ENCODE data around the gene SLC44A3.
A peak's percentile ranks its signal among the peaks of the same experiment; 100 is the strongest.

Gene SLC44A3

DNA sequence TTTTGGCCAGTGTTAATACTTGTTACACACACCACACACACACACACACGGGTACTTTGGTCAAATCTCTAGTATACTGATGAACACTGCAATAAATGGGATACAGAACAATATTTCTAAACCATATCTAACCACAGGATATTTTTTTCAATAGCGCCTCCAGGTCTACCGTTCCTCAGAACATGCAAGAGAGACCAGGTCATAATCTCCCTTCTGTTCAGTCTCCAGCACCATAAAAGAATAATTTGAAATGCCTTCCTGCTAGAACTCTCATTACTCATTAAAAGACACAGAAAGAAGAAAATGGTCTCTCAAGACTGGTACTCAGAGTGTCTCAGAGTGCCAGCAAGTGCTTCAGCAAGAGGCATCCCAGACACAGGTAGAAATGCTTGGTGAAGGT lies 11.5 kb upstream of the SLC44A3 start:
- H3K27ac ChIP-seq (ENCODE audit: low read depth, low read length), result no peak overlapping the region
- no peak overlapping the region for H3K4me3 ChIP-seq (ENCODE audit: low read depth in 1 of 5, low read length in 5 of 5)
- H3K27me3 ChIP-seq (ENCODE audit: control insufficient read depth in 5 of 5, insufficient read depth in 4 of 5, low read length in 5 of 5), result no peaks in the 10 kb centered on the region
- peaks cover 0 to 2% (median 0%) of the 10 kb centered on the region in 5 donors for H3K9me3 ChIP-seq (ENCODE audit: control insufficient read depth in 5 of 5, low read length in 5 of 5)
- peaks cover 0 to 9% (median 6%) of the 10 kb centered on the region in 5 donors for H3K4me1 ChIP-seq (ENCODE audit: control insufficient read depth in 5 of 5, insufficient read depth in 5 of 5, low read length in 5 of 5)
- no peaks in the 10 kb centered on the region for H3K36me3 ChIP-seq (ENCODE audit: control insufficient read depth in 5 of 5, insufficient read depth in 5 of 5, low read length in 5 of 5)
- no peak overlapping the region for H3K9ac ChIP-seq (ENCODE audit: low read length in 5 of 5)

DNA sequence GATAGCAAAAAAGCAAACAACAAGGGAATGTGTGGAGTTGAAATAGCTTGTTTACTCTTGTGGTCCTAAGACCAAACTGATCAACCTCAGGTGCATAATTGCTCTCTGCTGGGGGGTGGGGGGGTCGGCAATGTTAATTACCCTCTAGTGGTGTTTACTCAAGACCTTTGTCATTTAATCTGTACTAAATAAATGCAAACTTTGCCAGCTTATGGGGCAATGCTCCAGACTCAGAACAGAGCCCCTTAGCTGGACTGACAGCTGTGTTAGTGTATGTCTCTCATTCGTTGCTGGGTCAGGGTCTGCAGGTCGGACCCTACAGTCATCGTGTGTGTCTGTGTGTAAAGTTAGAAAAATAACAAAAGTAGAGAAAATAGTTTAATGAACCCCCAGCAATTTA lies 7.2 kb upstream of the SLC44A3 start:
- Histone ChIP-seq H3K27ac (ENCODE audit: low read depth, low read length) (no peak overlapping the region), H3K27me3 (ENCODE audit: control insufficient read depth in 5 of 5, insufficient read depth in 4 of 5, low read length in 5 of 5) (no peaks in the 10 kb centered on the region), H3K4me3 (ENCODE audit: low read depth in 1 of 5, low read length in 5 of 5) (no peak overlapping the region), H3K9me3 (ENCODE audit: control insufficient read depth in 5 of 5, low read length in 5 of 5) (peaks cover 0 to 7% (median 0%) of the 10 kb centered on the region in 5 donors), H3K4me1 (ENCODE audit: control insufficient read depth in 5 of 5, insufficient read depth in 5 of 5, low read length in 5 of 5) (no peaks in the 10 kb centered on the region), H3K9ac (ENCODE audit: low read length in 5 of 5) (no peak overlapping the region), H3K36me3 (ENCODE audit: control insufficient read depth in 5 of 5, insufficient read depth in 5 of 5, low read length in 5 of 5) (no peaks in the 10 kb centered on the region)

DNA sequence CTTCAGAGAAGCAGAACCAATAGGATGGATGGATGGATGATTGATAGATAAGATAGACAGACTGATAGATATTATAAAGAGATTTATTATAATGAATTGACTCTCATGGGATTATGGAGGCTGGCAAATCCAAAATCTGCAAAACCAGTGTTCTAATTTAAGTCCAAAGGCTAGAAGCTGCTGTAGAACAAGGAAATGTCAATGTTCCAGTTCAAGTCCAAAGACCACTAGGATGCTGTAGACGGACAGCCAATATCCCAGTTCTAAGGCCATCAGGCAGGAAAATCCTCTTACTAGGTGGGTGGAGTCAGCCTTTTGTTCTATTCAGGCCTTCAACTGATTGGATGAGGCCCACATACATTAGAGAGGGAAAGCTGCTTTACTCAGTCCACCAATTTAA lies 4.1 kb upstream of the SLC44A3 start:
- no peaks in the 10 kb centered on the region for H3K36me3 ChIP-seq (ENCODE audit: control insufficient read depth in 5 of 5, insufficient read depth in 5 of 5, low read length in 5 of 5)

DNA sequence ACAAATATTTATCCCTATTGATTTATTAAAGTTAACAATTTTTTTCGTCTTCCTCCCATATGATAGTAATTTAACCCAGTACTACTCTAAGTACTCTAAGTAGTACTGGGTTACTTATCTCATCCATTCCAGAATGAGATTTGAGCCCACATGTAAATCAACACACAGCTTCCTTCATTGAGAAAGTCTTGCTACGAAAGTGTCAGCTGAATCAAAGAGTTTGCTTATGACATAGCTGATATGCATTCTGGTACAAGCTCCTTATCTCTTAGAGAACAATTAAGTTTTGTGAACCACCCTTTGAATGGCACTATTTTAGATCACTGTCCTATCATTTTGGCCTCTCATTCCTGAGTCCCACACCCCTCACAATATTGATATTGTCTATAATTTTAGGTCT lies 2.4 kb upstream of the SLC44A3 start:
- Histone ChIP-seq H3K27ac (ENCODE audit: low read depth, low read length) (no peak overlapping the region), H3K9ac (ENCODE audit: low read length in 5 of 5) (no peak overlapping the region), H3K36me3 (ENCODE audit: control insufficient read depth in 5 of 5, insufficient read depth in 5 of 5, low read length in 5 of 5) (no peaks in the 10 kb centered on the region), H3K27me3 (ENCODE audit: control insufficient read depth in 5 of 5, insufficient read depth in 4 of 5, low read length in 5 of 5) (peaks cover 0 to 7% (median 2%) of the 10 kb centered on the region in 5 donors), H3K9me3 (ENCODE audit: control insufficient read depth in 5 of 5, low read length in 5 of 5) (peaks cover 0 to 7% (median 0%) of the 10 kb centered on the region in 5 donors), H3K4me1 (ENCODE audit: control insufficient read depth in 5 of 5, insufficient read depth in 5 of 5, low read length in 5 of 5) (peaks cover 0 to 13% (median 12%) of the 10 kb centered on the region in 5 donors), H3K4me3 (ENCODE audit: low read depth in 1 of 5, low read length in 5 of 5) (no peak overlapping the region)

More for the DNA sequence above, 4.1 kb upstream of the SLC44A3 start:
- no peak overlapping the region for H3K9ac ChIP-seq (ENCODE audit: low read length in 5 of 5)
- H3K4me3 ChIP-seq (ENCODE audit: low read depth in 1 of 5, low read length in 5 of 5), result no peak overlapping the region
- H3K27ac ChIP-seq (ENCODE audit: low read depth, low read length), result no peak overlapping the region
- H3K4me1 ChIP-seq (ENCODE audit: control insufficient read depth in 5 of 5, insufficient read depth in 5 of 5, low read length in 5 of 5), result peaks cover 0 to 13% (median 12%) of the 10 kb centered on the region in 5 donors
- peaks cover 0 to 7% (median 0%) of the 10 kb centered on the region in 5 donors for H3K9me3 ChIP-seq (ENCODE audit: control insufficient read depth in 5 of 5, low read length in 5 of 5)
- H3K27me3 ChIP-seq (ENCODE audit: control insufficient read depth in 5 of 5, insufficient read depth in 4 of 5, low read length in 5 of 5), result peaks cover 0 to 7% (median 0%) of the 10 kb centered on the region in 5 donors

GRCh38 chr1:94819238-94819944 lies 766 bp upstream of the SLC44A3 start:
- no peak overlapping the region for H3K27ac ChIP-seq (ENCODE audit: low read depth, low read length)
- peak overlapping the region in 4 of 5 donors; percentile 67 to 75 (median 70) for H3K9ac ChIP-seq (ENCODE audit: low read length in 5 of 5)
- peaks cover 0 to 7% (median 2%) of the 10 kb centered on the region in 5 donors for H3K27me3 ChIP-seq (ENCODE audit: control insufficient read depth in 5 of 5, insufficient read depth in 4 of 5, low read length in 5 of 5)
- peaks cover 0 to 7% (median 0%) of the 10 kb centered on the region in 5 donors for H3K9me3 ChIP-seq (ENCODE audit: control insufficient read depth in 5 of 5, low read length in 5 of 5)
- peak overlapping the region; percentile 63 to 87 (median 71) for H3K4me3 ChIP-seq (ENCODE audit: low read depth in 1 of 5, low read length in 5 of 5)
- no peaks in the 10 kb centered on the region for H3K36me3 ChIP-seq (ENCODE audit: control insufficient read depth in 5 of 5, insufficient read depth in 5 of 5, low read length in 5 of 5)
- H3K4me1 ChIP-seq (ENCODE audit: control insufficient read depth in 5 of 5, insufficient read depth in 5 of 5, low read length in 5 of 5), result peaks cover 0 to 13% (median 12%) of the 10 kb centered on the region in 5 donors

GRCh38 chr1:94820936-94821335 lies 779 bp downstream of the SLC44A3 start:
- H3K36me3 ChIP-seq (ENCODE audit: control insufficient read depth in 5 of 5, insufficient read depth in 5 of 5, low read length in 5 of 5), result no peaks in the 10 kb centered on the region
- H3K9me3 ChIP-seq (ENCODE audit: control insufficient read depth in 5 of 5, low read length in 5 of 5), result peaks cover 0 to 7% (median 0%) of the 10 kb centered on the region in 5 donors
- peak overlapping the region in 1 of 5 donors; percentile 41 for H3K9ac ChIP-seq (ENCODE audit: low read length in 5 of 5)
- H3K4me1 ChIP-seq (ENCODE audit: control insufficient read depth in 5 of 5, insufficient read depth in 5 of 5, low read length in 5 of 5), result peaks cover 0 to 13% (median 12%) of the 10 kb centered on the region in 5 donors
- no peak overlapping the region for H3K27ac ChIP-seq (ENCODE audit: low read depth, low read length)
- peak overlapping the region in 3 of 5 donors; percentile 11 to 72 (median 63) for H3K4me3 ChIP-seq (ENCODE audit: low read depth in 1 of 5, low read length in 5 of 5)
- peaks cover 0 to 7% (median 2%) of the 10 kb centered on the region in 5 donors for H3K27me3 ChIP-seq (ENCODE audit: control insufficient read depth in 5 of 5, insufficient read depth in 4 of 5, low read length in 5 of 5)

DNA sequence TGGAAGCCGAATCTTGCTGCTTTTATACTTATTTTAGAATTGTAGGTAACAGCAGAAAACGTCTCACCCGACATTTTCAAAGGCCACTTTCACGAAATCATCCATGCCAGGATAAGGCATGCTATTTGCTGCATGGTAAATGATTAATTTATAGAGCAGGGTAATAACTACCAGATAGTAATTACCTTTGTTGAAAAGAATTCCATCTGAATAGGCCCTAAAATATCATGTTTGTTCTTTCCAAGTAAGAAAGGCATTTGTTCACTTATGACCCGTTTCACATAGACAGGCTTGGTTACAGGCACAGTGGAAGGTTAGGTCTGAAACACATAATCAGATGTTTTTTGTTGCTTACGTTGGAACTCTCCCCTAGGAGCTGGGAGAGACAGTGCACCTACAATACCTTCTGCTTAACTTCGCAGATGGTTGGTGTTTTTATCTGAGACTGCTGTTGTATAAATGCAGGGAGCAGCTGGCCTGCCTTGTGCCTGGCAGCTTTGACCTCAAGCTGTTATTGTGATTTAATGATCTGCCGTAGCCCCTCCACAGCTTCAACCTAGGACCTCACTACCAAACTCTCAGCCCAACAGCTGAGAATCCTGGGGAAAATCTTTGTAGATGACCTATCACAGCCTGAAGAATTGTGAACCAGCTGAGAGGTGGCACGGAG lies 1.6 kb downstream of the SLC44A3 start:
- Histone ChIP-seq H3K4me3 (ENCODE audit: low read depth in 1 of 5, low read length in 5 of 5) (no peak overlapping the region), H3K9me3 (ENCODE audit: control insufficient read depth in 5 of 5, low read length in 5 of 5) (peaks cover 0 to 4% (median 0%) of the 10 kb centered on the region in 5 donors), H3K9ac (ENCODE audit: low read length in 5 of 5) (no peak overlapping the region), H3K36me3 (ENCODE audit: control insufficient read depth in 5 of 5, insufficient read depth in 5 of 5, low read length in 5 of 5) (no peaks in the 10 kb centered on the region), H3K4me1 (ENCODE audit: control insufficient read depth in 5 of 5, insufficient read depth in 5 of 5, low read length in 5 of 5) (peaks cover 0 to 13% (median 12%) of the 10 kb centered on the region in 5 donors), H3K27ac (ENCODE audit: low read depth, low read length) (no peak overlapping the region), H3K27me3 (ENCODE audit: control insufficient read depth in 5 of 5, insufficient read depth in 4 of 5, low read length in 5 of 5) (peaks cover 0 to 7% (median 2%) of the 10 kb centered on the region in 5 donors)

GRCh38 chr1:94823116-94823515 lies 3.0 kb downstream of the SLC44A3 start:
- no peak overlapping the region for H3K4me3 ChIP-seq (ENCODE audit: low read depth in 1 of 5, low read length in 5 of 5)
- peaks cover 0 to 7% (median 2%) of the 10 kb centered on the region in 5 donors for H3K27me3 ChIP-seq (ENCODE audit: control insufficient read depth in 5 of 5, insufficient read depth in 4 of 5, low read length in 5 of 5)
- peaks cover 0 to 13% (median 12%) of the 10 kb centered on the region in 5 donors for H3K4me1 ChIP-seq (ENCODE audit: control insufficient read depth in 5 of 5, insufficient read depth in 5 of 5, low read length in 5 of 5)
- no peak overlapping the region for H3K27ac ChIP-seq (ENCODE audit: low read depth, low read length)
- no peak overlapping the region for H3K9ac ChIP-seq (ENCODE audit: low read length in 5 of 5)
- no peaks in the 10 kb centered on the region for H3K9me3 ChIP-seq (ENCODE audit: control insufficient read depth in 5 of 5, low read length in 5 of 5)
- no peaks in the 10 kb centered on the region for H3K36me3 ChIP-seq (ENCODE audit: control insufficient read depth in 5 of 5, insufficient read depth in 5 of 5, low read length in 5 of 5)

DNA sequence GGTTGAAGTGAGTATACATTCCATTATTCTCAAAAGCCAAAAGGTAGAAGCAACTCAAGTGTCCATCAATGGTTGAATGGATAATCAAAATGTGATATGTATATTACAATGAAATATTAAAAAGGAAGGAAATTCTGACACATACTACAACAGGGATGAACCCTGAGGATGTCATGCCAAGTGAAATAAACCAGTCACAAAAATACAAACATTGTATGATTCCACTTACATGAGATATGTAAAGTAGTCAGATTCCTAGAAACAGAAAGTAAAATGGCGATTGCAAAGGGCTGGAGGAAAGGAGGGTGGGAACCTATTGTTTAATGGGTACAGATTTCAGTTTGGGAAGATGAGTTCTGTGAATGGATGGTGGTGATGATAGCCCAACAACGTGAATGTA lies 5.8 kb downstream of the SLC44A3 start:
- Histone ChIP-seq H3K27ac (ENCODE audit: low read depth, low read length) (no peak overlapping the region), H3K9me3 (ENCODE audit: control insufficient read depth in 5 of 5, low read length in 5 of 5) (no peaks in the 10 kb centered on the region), H3K27me3 (ENCODE audit: control insufficient read depth in 5 of 5, insufficient read depth in 4 of 5, low read length in 5 of 5) (peaks cover 0 to 2% (median 0%) of the 10 kb centered on the region in 5 donors)

GRCh38 chr1:94827434-94827833 lies 7.3 kb downstream of the SLC44A3 start:
- H3K36me3 ChIP-seq (ENCODE audit: control insufficient read depth in 5 of 5, insufficient read depth in 5 of 5, low read length in 5 of 5), result peaks cover 0 to 7% (median 0%) of the 10 kb centered on the region in 5 donors
- H3K9ac ChIP-seq (ENCODE audit: low read length in 5 of 5), result no peak overlapping the region
- H3K4me3 ChIP-seq (ENCODE audit: low read depth in 1 of 5, low read length in 5 of 5), result no peak overlapping the region
- H3K4me1 ChIP-seq (ENCODE audit: control insufficient read depth in 5 of 5, insufficient read depth in 5 of 5, low read length in 5 of 5), result no peaks in the 10 kb centered on the region
- no peaks in the 10 kb centered on the region for H3K9me3 ChIP-seq (ENCODE audit: control insufficient read depth in 5 of 5, low read length in 5 of 5)
- no peaks in the 10 kb centered on the region for H3K27me3 ChIP-seq (ENCODE audit: control insufficient read depth in 5 of 5, insufficient read depth in 4 of 5, low read length in 5 of 5)
- no peak overlapping the region for H3K27ac ChIP-seq (ENCODE audit: low read depth, low read length)

More for the DNA sequence above, 5.8 kb downstream of the SLC44A3 start:
- H3K9ac ChIP-seq (ENCODE audit: low read length in 5 of 5), result no peak overlapping the region
- peaks cover 0 to 5% (median 0%) of the 10 kb centered on the region in 5 donors for H3K36me3 ChIP-seq (ENCODE audit: control insufficient read depth in 5 of 5, insufficient read depth in 5 of 5, low read length in 5 of 5)
- no peak overlapping the region for H3K4me3 ChIP-seq (ENCODE audit: low read depth in 1 of 5, low read length in 5 of 5)
- peaks cover 0 to under 1% (median 0%) of the 10 kb centered on the region in 5 donors for H3K4me1 ChIP-seq (ENCODE audit: control insufficient read depth in 5 of 5, insufficient read depth in 5 of 5, low read length in 5 of 5)

All from subcutaneous abdominal adipose tissue (tissue), 5 donors.